ENCODE data around the gene KIRREL3. TPM values are rescaled to one million over a fixed set of nuclear protein-coding genes. Genes with fewer than 3 reads are reported as not detected.

The KIRREL3 gene
- polyA plus RNA-seq, 2 of the 4 experiments (the other 2 are of a cell fraction), result 3.0 to 11.0 TPM

DNA sequence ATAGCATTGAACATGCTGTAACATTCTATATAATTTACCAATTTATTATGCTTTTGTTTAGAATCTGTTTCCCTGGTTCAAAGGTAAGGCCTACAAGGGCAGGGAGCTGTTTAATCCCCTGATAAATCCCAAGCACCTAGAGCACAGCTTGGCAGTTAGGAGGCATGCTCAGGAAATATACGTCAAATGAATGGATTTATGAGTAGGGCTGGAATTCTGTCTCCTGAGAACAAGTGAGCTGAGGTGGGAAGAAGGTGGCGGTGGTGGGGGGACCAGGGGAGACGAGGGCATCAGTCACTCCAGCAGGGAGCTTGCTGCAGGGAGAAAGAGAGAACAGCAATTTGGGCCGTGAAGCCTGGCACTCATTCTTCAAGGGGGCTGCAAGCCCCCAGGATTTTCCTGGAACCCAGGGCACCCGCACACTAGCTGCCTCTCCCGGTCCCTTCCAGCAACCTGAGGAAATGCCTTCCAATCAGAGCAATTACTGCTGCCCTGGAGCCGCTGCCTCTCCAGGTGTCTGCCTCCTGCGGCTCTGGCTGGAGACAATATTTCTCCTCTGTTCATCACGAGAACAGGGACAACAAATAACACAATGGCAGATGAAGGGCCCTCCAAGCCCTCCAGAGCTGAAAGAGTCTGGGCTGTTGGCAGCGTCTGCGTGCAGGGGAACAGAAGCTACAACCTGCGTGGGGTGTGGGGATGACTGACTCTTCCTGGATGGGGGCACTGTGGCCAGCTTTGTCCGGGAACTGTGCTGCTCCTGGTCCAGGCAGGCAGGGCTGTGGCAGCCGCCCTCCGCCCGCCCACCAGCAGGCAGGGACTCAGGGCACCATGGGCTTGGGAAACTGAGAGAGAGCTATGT lies 411.7 kb downstream of the KIRREL3 start:
- Histone ChIP-seq H3K4me3 (no peak overlapping the region), H3K27ac (no peak overlapping the region), H3K4me2 (no peak overlapping the region), H3K9me3 (no peaks in the 10 kb centered on the region), H3K4me1 (peaks cover 10% of the 10 kb centered on the region)
- WGBS (ENCODE audit: missing lambda C conversion rate), result 81% methylated on average over 14 of the region's 16 CpGs
- FAIRE-seq, result no peak
- ChIA-PET CTCF (interaction anchor here (2.7 kb wide), 1 partner anchor 18 kb away, joined by 9 read pairs; no protein-coding TSS in a partner anchor), POLR2A (no interaction called here)
- no peak for ATAC-seq
- DNase-seq (ENCODE audit: low read depth in 1 of 2, low spot score in 1 of 2), result no peak
- TF ChIP-seq MAFK (IDR thresholded peaks at IDR 0.05; ENCODE audit: partially characterized antibody) (no peak), EP300 (IDR thresholded peaks at IDR 0.05) (no peak), POLR2AphosphoS2 (conservative IDR thresholded peaks at IDR 0.05; ENCODE audit: low read length) (no peak), NFE2L2 (conservative IDR thresholded peaks at IDR 0.05; ENCODE audit: low read length) (no peak), SREBF2 (IDR thresholded peaks at IDR 0.05) (no peak), KDM5A (IDR thresholded peaks at IDR 0.05) (no peak), KDM1A (IDR thresholded peaks at IDR 0.05; ENCODE audit: low read depth) (no peak), ZNF302 (CRISPR knock-in tag; IDR thresholded peaks at IDR 0.05) (no peak), HOXB13 (CRISPR knock-in tag; IDR thresholded peaks at IDR 0.05; ENCODE audit: low read depth) (no peak), EHMT2 (IDR thresholded peaks at IDR 0.05; ENCODE audit: low read depth) (no peak), RAD21 (conservative IDR thresholded peaks at IDR 0.05 in 1 of 2, IDR thresholded peaks at IDR 0.05 in 1 of 2) (no peak), RARB (CRISPR knock-in tag; IDR thresholded peaks at IDR 0.05) (no peak), FOSL2 (IDR thresholded peaks at IDR 0.05) (no peak), FOSL2 (CRISPR knock-in tag; IDR thresholded peaks at IDR 0.05) (no peak)
- TF ChIP-seq, protein P1, sequence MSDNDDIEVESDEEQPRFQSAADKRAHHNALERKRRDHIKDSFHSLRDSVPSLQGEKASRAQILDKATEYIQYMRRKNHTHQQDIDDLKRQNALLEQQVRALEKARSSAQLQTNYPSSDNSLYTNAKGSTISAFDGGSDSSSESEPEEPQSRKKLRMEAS (IDR thresholded peaks at IDR 0.05), result no peak
- TF ChIP-seq, protein P2, sequence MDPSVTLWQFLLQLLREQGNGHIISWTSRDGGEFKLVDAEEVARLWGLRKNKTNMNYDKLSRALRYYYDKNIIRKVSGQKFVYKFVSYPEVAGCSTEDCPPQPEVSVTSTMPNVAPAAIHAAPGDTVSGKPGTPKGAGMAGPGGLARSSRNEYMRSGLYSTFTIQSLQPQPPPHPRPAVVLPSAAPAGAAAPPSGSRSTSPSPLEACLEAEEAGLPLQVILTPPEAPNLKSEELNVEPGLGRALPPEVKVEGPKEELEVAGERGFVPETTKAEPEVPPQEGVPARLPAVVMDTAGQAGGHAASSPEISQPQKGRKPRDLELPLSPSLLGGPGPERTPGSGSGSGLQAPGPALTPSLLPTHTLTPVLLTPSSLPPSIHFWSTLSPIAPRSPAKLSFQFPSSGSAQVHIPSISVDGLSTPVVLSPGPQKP (IDR thresholded peaks at IDR 0.05; ENCODE audit: low read depth, low read length), result no peak
- TF ChIP-seq, protein P3, sequence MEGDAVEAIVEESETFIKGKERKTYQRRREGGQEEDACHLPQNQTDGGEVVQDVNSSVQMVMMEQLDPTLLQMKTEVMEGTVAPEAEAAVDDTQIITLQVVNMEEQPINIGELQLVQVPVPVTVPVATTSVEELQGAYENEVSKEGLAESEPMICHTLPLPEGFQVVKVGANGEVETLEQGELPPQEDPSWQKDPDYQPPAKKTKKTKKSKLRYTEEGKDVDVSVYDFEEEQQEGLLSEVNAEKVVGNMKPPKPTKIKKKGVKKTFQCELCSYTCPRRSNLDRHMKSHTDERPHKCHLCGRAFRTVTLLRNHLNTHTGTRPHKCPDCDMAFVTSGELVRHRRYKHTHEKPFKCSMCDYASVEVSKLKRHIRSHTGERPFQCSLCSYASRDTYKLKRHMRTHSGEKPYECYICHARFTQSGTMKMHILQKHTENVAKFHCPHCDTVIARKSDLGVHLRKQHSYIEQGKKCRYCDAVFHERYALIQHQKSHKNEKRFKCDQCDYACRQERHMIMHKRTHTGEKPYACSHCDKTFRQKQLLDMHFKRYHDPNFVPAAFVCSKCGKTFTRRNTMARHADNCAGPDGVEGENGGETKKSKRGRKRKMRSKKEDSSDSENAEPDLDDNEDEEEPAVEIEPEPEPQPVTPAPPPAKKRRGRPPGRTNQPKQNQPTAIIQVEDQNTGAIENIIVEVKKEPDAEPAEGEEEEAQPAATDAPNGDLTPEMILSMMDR (IDR thresholded peaks at IDR 0.05), result no peak

DNA sequence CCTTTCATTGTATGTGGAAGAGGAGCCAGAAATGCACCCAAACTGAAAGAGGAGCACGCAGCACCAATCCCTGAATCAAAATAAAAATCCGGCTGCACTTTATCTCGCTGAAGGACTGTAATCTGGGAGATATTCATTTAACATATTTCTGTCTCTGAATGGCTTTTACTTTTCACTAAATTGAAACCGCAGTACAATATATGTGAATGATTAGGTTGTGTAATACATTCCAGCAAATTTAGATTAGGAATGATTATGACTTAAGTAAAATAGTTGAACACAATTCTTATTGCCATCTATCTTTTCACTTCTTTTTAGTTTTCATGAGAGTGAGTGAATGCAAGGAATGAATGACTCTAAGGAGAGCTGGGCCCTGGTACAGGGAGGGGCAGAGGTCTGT lies 413.0 kb downstream of the KIRREL3 start:
- Histone ChIP-seq H3K4me2 (no peak overlapping the region), H3K27ac (no peak overlapping the region), H3K4me1 (peaks cover 10% of the 10 kb centered on the region), H3K4me3 (no peak overlapping the region), H3K9me3 (no peaks in the 10 kb centered on the region)
- ChIA-PET POLR2A (no interaction called here), CTCF (no interaction called here)
- no peak for ATAC-seq
- no peak for FAIRE-seq
- 82% methylated on average over 4 of the region's 4 CpGs for WGBS (ENCODE audit: missing lambda C conversion rate)
- DNase-seq (ENCODE audit: low read depth in 1 of 2, low spot score in 1 of 2), result no peak
- TF ChIP-seq ESRRA (IDR thresholded peaks at IDR 0.05; ENCODE audit: borderline replicate concordance, low read length) (no peak), POLR2A (IDR thresholded peaks at IDR 0.05; ENCODE audit: low read length) (no peak), NFE2L2 (conservative IDR thresholded peaks at IDR 0.05; ENCODE audit: low read length) (no peak), TP53 (CRISPR knock-in tag; IDR thresholded peaks at IDR 0.05) (no peak), KDM5A (IDR thresholded peaks at IDR 0.05) (no peak), EHF (CRISPR knock-in tag; IDR thresholded peaks at IDR 0.05) (no peak), MAFK (IDR thresholded peaks at IDR 0.05; ENCODE audit: partially characterized antibody) (no peak), FOXS1 (CRISPR knock-in tag; IDR thresholded peaks at IDR 0.05) (no peak), MYC (IDR thresholded peaks at IDR 0.05; ENCODE audit: borderline replicate concordance, low read length) (no peak), JUN (IDR thresholded peaks at IDR 0.05) (no peak), SMC3 (IDR thresholded peaks at IDR 0.05) (no peak), CHD2 (IDR thresholded peaks at IDR 0.05; ENCODE audit: low read length, partially characterized antibody) (no peak), CBX2 (IDR thresholded peaks at IDR 0.05; ENCODE audit: borderline replicate concordance, low read depth) (no peak)
- TF ChIP-seq, protein P4, sequence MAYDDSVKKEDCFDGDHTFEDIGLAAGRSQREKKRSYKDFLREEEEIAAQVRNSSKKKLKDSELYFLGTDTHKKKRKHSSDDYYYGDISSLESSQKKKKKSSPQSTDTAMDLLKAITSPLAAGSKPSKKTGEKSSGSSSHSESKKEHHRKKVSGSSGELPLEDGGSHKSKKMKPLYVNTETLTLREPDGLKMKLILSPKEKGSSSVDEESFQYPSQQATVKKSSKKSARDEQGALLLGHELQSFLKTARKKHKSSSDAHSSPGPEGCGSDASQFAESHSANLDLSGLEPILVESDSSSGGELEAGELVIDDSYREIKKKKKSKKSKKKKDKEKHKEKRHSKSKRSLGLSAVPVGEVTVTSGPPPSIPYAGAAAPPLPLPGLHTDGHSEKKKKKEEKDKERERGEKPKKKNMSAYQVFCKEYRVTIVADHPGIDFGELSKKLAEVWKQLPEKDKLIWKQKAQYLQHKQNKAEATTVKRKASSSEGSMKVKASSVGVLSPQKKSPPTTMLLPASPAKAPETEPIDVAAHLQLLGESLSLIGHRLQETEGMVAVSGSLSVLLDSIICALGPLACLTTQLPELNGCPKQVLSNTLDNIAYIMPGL (CRISPR knock-in tag; IDR thresholded peaks at IDR 0.05; ENCODE audit: borderline replicate concordance), result no peak
- TF ChIP-seq, protein P5, sequence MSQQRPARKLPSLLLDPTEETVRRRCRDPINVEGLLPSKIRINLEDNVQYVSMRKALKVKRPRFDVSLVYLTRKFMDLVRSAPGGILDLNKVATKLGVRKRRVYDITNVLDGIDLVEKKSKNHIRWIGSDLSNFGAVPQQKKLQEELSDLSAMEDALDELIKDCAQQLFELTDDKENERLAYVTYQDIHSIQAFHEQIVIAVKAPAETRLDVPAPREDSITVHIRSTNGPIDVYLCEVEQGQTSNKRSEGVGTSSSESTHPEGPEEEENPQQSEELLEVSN (IDR thresholded peaks at IDR 0.05; ENCODE audit: borderline replicate concordance, low read depth), result no peak
- TF ChIP-seq, protein P6, sequence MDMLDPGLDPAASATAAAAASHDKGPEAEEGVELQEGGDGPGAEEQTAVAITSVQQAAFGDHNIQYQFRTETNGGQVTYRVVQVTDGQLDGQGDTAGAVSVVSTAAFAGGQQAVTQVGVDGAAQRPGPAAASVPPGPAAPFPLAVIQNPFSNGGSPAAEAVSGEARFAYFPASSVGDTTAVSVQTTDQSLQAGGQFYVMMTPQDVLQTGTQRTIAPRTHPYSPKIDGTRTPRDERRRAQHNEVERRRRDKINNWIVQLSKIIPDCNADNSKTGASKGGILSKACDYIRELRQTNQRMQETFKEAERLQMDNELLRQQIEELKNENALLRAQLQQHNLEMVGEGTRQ (IDR thresholded peaks at IDR 0.05), result no peak
- TF ChIP-seq, protein P7, sequence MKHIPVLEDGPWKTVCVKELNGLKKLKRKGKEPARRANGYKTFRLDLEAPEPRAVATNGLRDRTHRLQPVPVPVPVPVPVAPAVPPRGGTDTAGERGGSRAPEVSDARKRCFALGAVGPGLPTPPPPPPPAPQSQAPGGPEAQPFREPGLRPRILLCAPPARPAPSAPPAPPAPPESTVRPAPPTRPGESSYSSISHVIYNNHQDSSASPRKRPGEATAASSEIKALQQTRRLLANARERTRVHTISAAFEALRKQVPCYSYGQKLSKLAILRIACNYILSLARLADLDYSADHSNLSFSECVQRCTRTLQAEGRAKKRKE (CRISPR knock-in tag; IDR thresholded peaks at IDR 0.05; ENCODE audit: low read depth), result no peak

All from A549 (cell line).